HEK293T (cell line): ENCODE results near the gene RPP14.

Experiments
- BHLHE40 ChIP-seq: fragments of 450-650 bp; IDR thresholded peaks from 2 replicates; pipeline ENCODE4 v1.6.1; 2016; ENCODE audit warnings: mild to moderate bottlenecking, moderate library complexity, borderline replicate concordance
- ELF4 ChIP-seq: fragments of 450-650 bp; IDR thresholded peaks from 2 replicates; pipeline ENCODE4 v1.6.1; 2017; ENCODE audit warnings: antibody characterized with exemption
- FOXA1 ChIP-seq: fragments of 450-650 bp; IDR thresholded peaks from 2 replicates; pipeline ENCODE4 v1.6.1; 2016; ENCODE audit warnings: mild to moderate bottlenecking
- FOXK2 ChIP-seq: fragments of 450-650 bp; IDR thresholded peaks from 2 replicates; pipeline ENCODE4 v1.6.1; 2016; ENCODE audit warnings: mild to moderate bottlenecking
- FOXM1 ChIP-seq: fragments of 450-650 bp; IDR thresholded peaks from 2 replicates; pipeline ENCODE4 v1.6.1; 2017; ENCODE audit warnings: mild to moderate bottlenecking, borderline replicate concordance
- SP1 ChIP-seq: fragments of 450-650 bp; IDR thresholded peaks from 2 replicates; pipeline ENCODE4 v1.6.1; 2017
- SUZ12 ChIP-seq: fragments of 450-650 bp; IDR thresholded peaks from 2 replicates; pipeline ENCODE4 v1.6.1; 2016; ENCODE audit warnings: mild to moderate bottlenecking
- TARDBP ChIP-seq: fragments of 450-650 bp; IDR thresholded peaks from 2 replicates; pipeline ENCODE4 v1.6.1; 2016
- ZNF384 ChIP-seq: fragments of 450-650 bp; IDR thresholded peaks from 2 replicates; pipeline ENCODE4 v1.6.1; 2016
- TF ChIP-seq, protein P1 (sequence below): fragments of 450-650 bp; IDR thresholded peaks from 2 replicates; pipeline ENCODE4 v1.6.1; 2016

DNA sequence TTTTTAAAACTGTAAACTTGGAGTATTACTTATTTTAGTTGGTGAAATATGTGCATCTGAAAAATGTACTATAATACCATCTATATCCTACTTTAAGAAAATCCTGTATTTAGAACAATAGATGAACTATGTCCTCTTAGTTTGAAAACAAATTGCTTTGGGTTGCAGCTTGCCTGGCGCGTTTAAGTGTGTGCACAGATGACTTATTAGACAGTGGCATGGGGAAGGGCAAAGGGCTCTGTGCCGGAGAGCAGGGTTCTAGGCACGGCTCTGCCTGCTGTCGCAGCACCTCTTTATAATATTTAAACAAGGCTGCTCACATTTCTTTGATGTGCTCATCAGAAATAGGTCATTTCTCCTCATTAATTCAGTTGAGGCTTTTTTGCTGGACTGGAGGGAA, 36.6 kb downstream of the RPP14 start:
- TF ChIP-seq BHLHE40 = no peak
- TF ChIP-seq FOXM1 = no peak
- TF ChIP-seq SP1 = no peak
- no peak for TF ChIP-seq ZNF384
- TF ChIP-seq ELF4 = no peak
- TF ChIP-seq FOXA1 = no peak
- TF ChIP-seq SUZ12 = no peak
- TF ChIP-seq TARDBP = no peak
- TF ChIP-seq, protein P1, sequence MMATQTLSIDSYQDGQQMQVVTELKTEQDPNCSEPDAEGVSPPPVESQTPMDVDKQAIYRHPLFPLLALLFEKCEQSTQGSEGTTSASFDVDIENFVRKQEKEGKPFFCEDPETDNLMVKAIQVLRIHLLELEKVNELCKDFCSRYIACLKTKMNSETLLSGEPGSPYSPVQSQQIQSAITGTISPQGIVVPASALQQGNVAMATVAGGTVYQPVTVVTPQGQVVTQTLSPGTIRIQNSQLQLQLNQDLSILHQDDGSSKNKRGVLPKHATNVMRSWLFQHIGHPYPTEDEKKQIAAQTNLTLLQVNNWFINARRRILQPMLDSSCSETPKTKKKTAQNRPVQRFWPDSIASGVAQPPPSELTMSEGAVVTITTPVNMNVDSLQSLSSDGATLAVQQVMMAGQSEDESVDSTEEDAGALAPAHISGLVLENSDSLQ = no peak
- no peak for TF ChIP-seq FOXK2
